Measurements from ENCODE around the gene ALKBH7.
"Not testable (repeated sequence)": the region's sequence is repeated elsewhere in the genome, so short reads cannot be mapped to it uniquely, and the experiment has no call there.

The ALKBH7 gene

GRCh38 chr19:6373096-6373812 is 660 bp downstream of the ALKBH7 start:
- DNase-seq: peak; percentile 96

GRCh38 chr19:6373813-6374108 is 1.2 kb downstream of the ALKBH7 start:
- DNase-seq: peak; percentile 46

GRCh38 chr19:6374161-6374709 is 1.6 kb downstream of the ALKBH7 start:
- DNase-seq: no peak

GRCh38 chr19:6374711-6375410 is 2.3 kb downstream of the ALKBH7 start:
- no peak for DNase-seq

- no peak for DNase-seq
These were observed 2.9 kb downstream of the ALKBH7 start, which contains the start of gene PSPN for GRCh38 chr19:6375411-6376010. TSS of gene PSPN (minus strand) at chr19:6375933. CDS start at chr19:6375849, 84 bp downstream.

GRCh38 chr19:6376512-6377190 is 4.1 kb downstream of the ALKBH7 start:
- DNase-seq: no peak

- DNase-seq: no peak
These were observed 5.4 kb downstream of the ALKBH7 start for GRCh38 chr19:6378041-6378440.

- DNase-seq: no peak
These were observed 5.9 kb downstream of the ALKBH7 start for GRCh38 chr19:6378486-6378885.

GRCh38 chr19:6379744-6380143 is 7.2 kb downstream of the ALKBH7 start:
- DNase-seq: no peak

GRCh38 chr19:6381030-6381750 is 8.6 kb downstream of the ALKBH7 start:
- DNase-seq: no peak

- DNase-seq: no peak
These were observed 10.6 kb downstream of the ALKBH7 start for GRCh38 chr19:6383188-6383587.

GRCh38 chr19:6384381-6384780 is 11.8 kb downstream of the ALKBH7 start:
- DNase-seq: no peak

GRCh38 chr19:6387372-6387771 is 14.8 kb downstream of the ALKBH7 start:
- DNase-seq: no peak

GRCh38 chr19:6392221-6393073 is 19.9 kb downstream of the ALKBH7 start:
- DNase-seq: peak; percentile 16

- peak; percentile 94 for DNase-seq
These were observed 20.7 kb downstream of the ALKBH7 start, which contains the start of gene GTF2F1 for GRCh38 chr19:6393074-6393982. TSS of gene GTF2F1 (minus strand) at chr19:6393164. CDS start at chr19:6392995, 169 bp downstream.

- no peak for DNase-seq
These were observed 21.4 kb downstream of the ALKBH7 start for GRCh38 chr19:6393983-6394412.

GRCh38 chr19:6394831-6395230 is 22.2 kb downstream of the ALKBH7 start:
- no peak for DNase-seq

GRCh38 chr19:6396305-6396704 is 23.7 kb downstream of the ALKBH7 start:
- no peak for DNase-seq

- not testable (repeated sequence) for DNase-seq
These were observed 27.7 kb downstream of the ALKBH7 start for GRCh38 chr19:6400062-6400944.
